HG02571 (cell line): ENCODE measurements around the gene DENND2D.

ENCODE experiments used
- ATAC-seq: cut with Tn5 transposase; IDR thresholded peaks from one replicate; pipeline ENCODE4 v1.9.1; 2021; ENCODE audit warnings: mild to moderate bottlenecking, moderate library complexity; ENCODE audit not compliant: unreplicated experiment

The DENND2D gene

GRCh38 chr1:111199881-111200801 lies at the start of gene DENND2D:
Gene DENND2D (minus strand): TSS chr1:111200646. CDS start chr1:111200459, 187 bp downstream.
- no peak for ATAC-seq

GRCh38 chr1:111249960-111250359 lies 49.5 kb upstream of the DENND2D start:
- ATAC-seq = no peak

- ATAC-seq = no peak
Observed at GRCh38 chr1:111247125-111247838, 46.8 kb upstream of the DENND2D start.

GRCh38 chr1:111242805-111243523 lies 42.5 kb upstream of the DENND2D start:
- no peak for ATAC-seq

GRCh38 chr1:111241797-111242196 lies 41.4 kb upstream of the DENND2D start:
- ATAC-seq = no peak

GRCh38 chr1:111238056-111238795 lies 37.8 kb upstream of the DENND2D start:
- no peak for ATAC-seq

GRCh38 chr1:111236806-111237205 lies 36.4 kb upstream of the DENND2D start:
- no peak for ATAC-seq

GRCh38 chr1:111236379-111236778 lies 35.9 kb upstream of the DENND2D start:
- no peak for ATAC-seq

- no peak for ATAC-seq
Observed at GRCh38 chr1:111234866-111235265, 34.4 kb upstream of the DENND2D start.

GRCh38 chr1:111234258-111234657 lies 33.8 kb upstream of the DENND2D start:
- no peak for ATAC-seq

- ATAC-seq = no peak
Observed at GRCh38 chr1:111232134-111232533, 31.7 kb upstream of the DENND2D start.

GRCh38 chr1:111228748-111229126 lies 28.3 kb upstream of the DENND2D start:
- no peak for ATAC-seq

GRCh38 chr1:111227851-111228747 lies 27.7 kb upstream of the DENND2D start:
- no peak for ATAC-seq

GRCh38 chr1:111227434-111227833 lies 27.0 kb upstream of the DENND2D start, which contains the start of gene CHI3L2:
Gene CHI3L2 (plus strand): TSS chr1:111227713. CDS start chr1:111227730, 17 bp downstream.
- ATAC-seq = no peak

GRCh38 chr1:111225717-111226400 lies 25.4 kb upstream of the DENND2D start:
- ATAC-seq = no peak

GRCh38 chr1:111225091-111225490 lies 24.6 kb upstream of the DENND2D start:
- ATAC-seq = no peak

GRCh38 chr1:111223126-111223685 lies 22.8 kb upstream of the DENND2D start:
- no peak for ATAC-seq

- no peak for ATAC-seq
Observed at GRCh38 chr1:111222308-111223125, 22.1 kb upstream of the DENND2D start.
